Glutamatergic neuron (in vitro differentiated cells): ENCODE results near the gene PEBP1. TPM values are rescaled to one million over a fixed set of nuclear protein-coding genes. Genes with fewer than 3 reads are reported as not detected.

Experiments used
- DNase-seq: peaks from one replicate; pipeline ENCODE4 v3.0.0; 2022
- H3K27ac Mint-ChIP-seq: one replicate; pipeline ENCODE4 v1.8.0; 2020; ENCODE audit warnings: mild to moderate bottlenecking, mixed read lengths, inconsistent platforms; ENCODE audit not compliant: unreplicated experiment
- H3K27me3 Mint-ChIP-seq: one replicate; pipeline ENCODE4 v1.8.0; 2020; ENCODE audit warnings: mild to moderate bottlenecking, moderate library complexity, mixed read lengths, inconsistent platforms; ENCODE audit not compliant: unreplicated experiment
- H3K36me3 Mint-ChIP-seq: one replicate; pipeline ENCODE4 v1.8.0; 2020; ENCODE audit warnings: mild to moderate bottlenecking, mixed read lengths, inconsistent platforms; ENCODE audit not compliant: unreplicated experiment
- H3K4me1 Mint-ChIP-seq: one replicate; pipeline ENCODE4 v1.8.0; 2020; ENCODE audit warnings: mild to moderate bottlenecking, low read depth, mixed read lengths, inconsistent platforms; ENCODE audit not compliant: unreplicated experiment
- H3K4me3 Mint-ChIP-seq: one replicate; pipeline ENCODE4 v1.8.0; 2020; ENCODE audit warnings: mild to moderate bottlenecking, mixed read lengths, inconsistent platforms; ENCODE audit not compliant: unreplicated experiment
- H3K9me3 Mint-ChIP-seq: one replicate; pipeline ENCODE4 v1.8.0; 2020; ENCODE audit warnings: mild to moderate bottlenecking, moderate library complexity, mixed read lengths, inconsistent platforms; ENCODE audit not compliant: unreplicated experiment
- CTCF ChIP-seq: fragments of 200-600 bp; sonication (generic); IDR thresholded peaks from one replicate; pipeline ENCODE4 v1.5.0; 2021; ENCODE audit not compliant: partially characterized antibody, unreplicated experiment
- total RNA-seq: library from RNA; stranded (reverse); fragmentation: NEBNext Ultra II Directional; extraction: Animal tissue kit (Norgen Biotek cat#: 25700); gene quantifications from one replicate; pipeline ENCODE4 v1.2.1, GENCODE V29; 2021; ENCODE audit not compliant: unreplicated experiment

PEBP1 gene
- total RNA-seq, 1 donor from 2014 or later, result 224 TPM

GRCh38 chr12:118098911-118099671, 36.8 kb upstream of the PEBP1 start:
- Mint-ChIP-seq H3K4me3 (no peak overlapping the region), H3K4me1 (peaks cover 3% of the 10 kb centered on the region), H3K9me3 (no peaks in the 10 kb centered on the region), H3K27ac (no peak overlapping the region), H3K27me3 (peaks cover 7% of the 10 kb centered on the region), H3K36me3 (no peaks in the 10 kb centered on the region)
- DNase-seq, result no peak
- TF ChIP-seq CTCF, result no peak

GRCh38 chr12:118101051-118101450, 34.9 kb upstream of the PEBP1 start:
- Mint-ChIP-seq H3K4me3 (no peak overlapping the region), H3K9me3 (peaks cover 4% of the 10 kb centered on the region), H3K36me3 (no peaks in the 10 kb centered on the region), H3K27me3 (peaks cover 7% of the 10 kb centered on the region), H3K4me1 (peaks cover 3% of the 10 kb centered on the region), H3K27ac (no peak overlapping the region)
- no peak for TF ChIP-seq CTCF
- DNase-seq, result no peak

- peaks cover 3% of the 10 kb centered on the region for H3K4me1 Mint-ChIP-seq
- no peaks in the 10 kb centered on the region for H3K36me3 Mint-ChIP-seq
- DNase-seq, result no peak
- peaks cover 4% of the 10 kb centered on the region for H3K9me3 Mint-ChIP-seq
- peaks cover 7% of the 10 kb centered on the region for H3K27me3 Mint-ChIP-seq
- H3K4me3 Mint-ChIP-seq, result no peak overlapping the region
- no peak for TF ChIP-seq CTCF
- H3K27ac Mint-ChIP-seq, result no peak overlapping the region
Measured at GRCh38 chr12:118102070-118102469, 33.9 kb upstream of the PEBP1 start.

DNA sequence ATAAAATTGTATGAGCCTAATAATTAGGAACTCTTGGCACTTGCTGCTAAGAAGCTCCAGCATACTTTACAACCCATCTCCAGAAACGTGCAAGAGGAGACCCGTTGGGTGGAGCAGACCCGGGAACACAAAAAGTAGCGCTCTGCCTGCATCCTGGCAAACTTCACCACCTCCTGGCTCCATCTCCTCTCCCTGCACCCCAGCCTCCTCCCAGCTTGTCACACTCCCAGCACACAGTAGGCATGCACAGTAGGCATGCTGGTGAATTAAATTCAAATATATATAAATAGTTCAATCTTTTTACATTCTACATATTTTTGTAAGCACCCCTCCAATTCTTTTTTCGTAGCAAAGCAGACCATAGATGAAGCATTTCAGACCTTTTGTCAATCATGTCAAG, 33.3 kb upstream of the PEBP1 start:
- no peak for DNase-seq
- no peaks in the 10 kb centered on the region for H3K36me3 Mint-ChIP-seq
- H3K4me1 Mint-ChIP-seq, result peaks cover 3% of the 10 kb centered on the region
- H3K27ac Mint-ChIP-seq, result peak overlapping the region; percentile 78
- no peak for TF ChIP-seq CTCF
- H3K27me3 Mint-ChIP-seq, result peaks cover 7% of the 10 kb centered on the region
- peaks cover 4% of the 10 kb centered on the region for H3K9me3 Mint-ChIP-seq
- peak overlapping the region; percentile 94 for H3K4me3 Mint-ChIP-seq

DNA sequence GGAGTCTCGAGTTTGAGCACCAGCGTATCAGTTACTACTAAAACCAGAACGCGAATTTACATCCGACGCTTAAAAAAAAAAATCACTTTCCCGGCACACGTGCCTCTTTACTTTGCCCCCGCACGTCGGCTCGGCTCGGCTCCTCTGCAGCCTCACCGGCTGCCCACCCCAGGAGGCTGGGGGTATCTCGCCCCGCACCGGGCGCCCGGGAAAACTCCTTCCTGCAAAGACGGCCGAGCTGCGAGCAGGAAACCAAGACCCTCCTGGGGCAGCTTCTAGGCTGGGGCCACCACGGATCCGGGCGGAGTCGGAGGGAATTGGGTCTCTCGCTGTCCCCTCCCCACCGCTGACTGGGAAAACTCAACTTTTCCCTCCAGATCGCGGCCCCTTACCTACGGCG, 32.7 kb upstream of the PEBP1 start:
- Mint-ChIP-seq H3K9me3 (peaks cover 4% of the 10 kb centered on the region), H3K36me3 (no peaks in the 10 kb centered on the region), H3K27ac (no peak overlapping the region), H3K4me1 (peaks cover 3% of the 10 kb centered on the region), H3K4me3 (peak overlapping the region; percentile 94), H3K27me3 (peaks cover 7% of the 10 kb centered on the region)
- TF ChIP-seq CTCF, result no peak
- peak; percentile 51 for DNase-seq
